ENCODE results near the gene SEC14L5. TPM values are rescaled to one million over a fixed set of nuclear protein-coding genes. Genes with fewer than 3 reads are reported as not detected.
A peak's percentile ranks its signal among the peaks of the same experiment; 100 is the strongest.

Gene SEC14L5
- total and polyA plus RNA-seq, 10 of the 15 experiments (the other 5 are each of a cell fraction or from before 2014, with no cell fraction given) = 0.01 TPM; not detected in 9

DNA sequence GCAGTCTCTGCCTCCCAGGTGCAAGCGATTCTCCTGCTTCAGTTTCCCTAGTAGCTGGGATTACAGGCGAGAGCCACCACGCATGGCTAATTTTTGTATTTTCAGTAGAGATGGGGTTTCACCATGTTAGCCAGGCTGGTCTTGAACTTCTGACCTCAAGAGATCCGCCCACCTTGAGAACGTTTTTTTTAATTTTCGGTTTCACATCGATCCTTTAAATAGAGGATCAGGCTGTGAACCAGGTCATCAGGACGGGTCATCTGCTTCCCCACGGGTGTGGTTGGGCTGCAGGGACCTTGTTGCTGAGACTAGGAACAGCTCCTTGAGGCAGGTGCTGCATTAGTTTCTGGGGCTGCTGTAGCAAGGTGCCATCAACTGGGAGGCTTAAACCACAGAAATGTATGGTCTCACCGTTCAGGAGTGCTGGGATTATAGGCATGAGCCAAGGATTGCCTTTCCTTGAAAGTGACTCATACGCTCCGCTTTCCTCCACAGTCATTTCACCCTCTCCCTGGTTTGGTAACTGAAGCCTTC lies 83.5 kb downstream of the SEC14L5 start (continued):
- TF ChIP-seq MXI1 (IDR thresholded peaks at IDR 0.05; ENCODE audit: low read depth, low read length) (no peak), PAX8 (IDR thresholded peaks at IDR 0.05) (no peak), EED (IDR thresholded peaks at IDR 0.05; ENCODE audit: low read depth) (peak; percentile 60), SUZ12 (IDR thresholded peaks at IDR 0.05; ENCODE audit: unreplicated experiment) (no peak), PAX5 (IDR thresholded peaks at IDR 0.05; ENCODE audit: borderline replicate concordance, low read depth, low read length) (peak; percentile 73; the same call in 1 of the 2 replicates), NFXL1 (IDR thresholded peaks at IDR 0.05; ENCODE audit: borderline replicate concordance) (no peak), ZNF274 (IDR thresholded peaks at IDR 0.05; ENCODE audit: insufficient read depth, insufficient read length) (no peak)
- TF ChIP-seq, protein P1, sequence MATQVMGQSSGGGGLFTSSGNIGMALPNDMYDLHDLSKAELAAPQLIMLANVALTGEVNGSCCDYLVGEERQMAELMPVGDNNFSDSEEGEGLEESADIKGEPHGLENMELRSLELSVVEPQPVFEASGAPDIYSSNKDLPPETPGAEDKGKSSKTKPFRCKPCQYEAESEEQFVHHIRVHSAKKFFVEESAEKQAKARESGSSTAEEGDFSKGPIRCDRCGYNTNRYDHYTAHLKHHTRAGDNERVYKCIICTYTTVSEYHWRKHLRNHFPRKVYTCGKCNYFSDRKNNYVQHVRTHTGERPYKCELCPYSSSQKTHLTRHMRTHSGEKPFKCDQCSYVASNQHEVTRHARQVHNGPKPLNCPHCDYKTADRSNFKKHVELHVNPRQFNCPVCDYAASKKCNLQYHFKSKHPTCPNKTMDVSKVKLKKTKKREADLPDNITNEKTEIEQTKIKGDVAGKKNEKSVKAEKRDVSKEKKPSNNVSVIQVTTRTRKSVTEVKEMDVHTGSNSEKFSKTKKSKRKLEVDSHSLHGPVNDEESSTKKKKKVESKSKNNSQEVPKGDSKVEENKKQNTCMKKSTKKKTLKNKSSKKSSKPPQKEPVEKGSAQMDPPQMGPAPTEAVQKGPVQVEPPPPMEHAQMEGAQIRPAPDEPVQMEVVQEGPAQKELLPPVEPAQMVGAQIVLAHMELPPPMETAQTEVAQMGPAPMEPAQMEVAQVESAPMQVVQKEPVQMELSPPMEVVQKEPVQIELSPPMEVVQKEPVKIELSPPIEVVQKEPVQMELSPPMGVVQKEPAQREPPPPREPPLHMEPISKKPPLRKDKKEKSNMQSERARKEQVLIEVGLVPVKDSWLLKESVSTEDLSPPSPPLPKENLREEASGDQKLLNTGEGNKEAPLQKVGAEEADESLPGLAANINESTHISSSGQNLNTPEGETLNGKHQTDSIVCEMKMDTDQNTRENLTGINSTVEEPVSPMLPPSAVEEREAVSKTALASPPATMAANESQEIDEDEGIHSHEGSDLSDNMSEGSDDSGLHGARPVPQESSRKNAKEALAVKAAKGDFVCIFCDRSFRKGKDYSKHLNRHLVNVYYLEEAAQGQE (IDR thresholded peaks at IDR 0.05; ENCODE audit: low read depth, low read length) = no peak
- TF ChIP-seq, protein P2, sequence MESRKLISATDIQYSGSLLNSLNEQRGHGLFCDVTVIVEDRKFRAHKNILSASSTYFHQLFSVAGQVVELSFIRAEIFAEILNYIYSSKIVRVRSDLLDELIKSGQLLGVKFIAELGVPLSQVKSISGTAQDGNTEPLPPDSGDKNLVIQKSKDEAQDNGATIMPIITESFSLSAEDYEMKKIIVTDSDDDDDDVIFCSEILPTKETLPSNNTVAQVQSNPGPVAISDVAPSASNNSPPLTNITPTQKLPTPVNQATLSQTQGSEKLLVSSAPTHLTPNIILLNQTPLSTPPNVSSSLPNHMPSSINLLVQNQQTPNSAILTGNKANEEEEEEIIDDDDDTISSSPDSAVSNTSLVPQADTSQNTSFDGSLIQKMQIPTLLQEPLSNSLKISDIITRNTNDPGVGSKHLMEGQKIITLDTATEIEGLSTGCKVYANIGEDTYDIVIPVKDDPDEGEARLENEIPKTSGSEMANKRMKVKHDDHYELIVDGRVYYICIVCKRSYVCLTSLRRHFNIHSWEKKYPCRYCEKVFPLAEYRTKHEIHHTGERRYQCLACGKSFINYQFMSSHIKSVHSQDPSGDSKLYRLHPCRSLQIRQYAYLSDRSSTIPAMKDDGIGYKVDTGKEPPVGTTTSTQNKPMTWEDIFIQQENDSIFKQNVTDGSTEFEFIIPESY (IDR thresholded peaks at IDR 0.05) = no peak
- TF ChIP-seq, protein P3, sequence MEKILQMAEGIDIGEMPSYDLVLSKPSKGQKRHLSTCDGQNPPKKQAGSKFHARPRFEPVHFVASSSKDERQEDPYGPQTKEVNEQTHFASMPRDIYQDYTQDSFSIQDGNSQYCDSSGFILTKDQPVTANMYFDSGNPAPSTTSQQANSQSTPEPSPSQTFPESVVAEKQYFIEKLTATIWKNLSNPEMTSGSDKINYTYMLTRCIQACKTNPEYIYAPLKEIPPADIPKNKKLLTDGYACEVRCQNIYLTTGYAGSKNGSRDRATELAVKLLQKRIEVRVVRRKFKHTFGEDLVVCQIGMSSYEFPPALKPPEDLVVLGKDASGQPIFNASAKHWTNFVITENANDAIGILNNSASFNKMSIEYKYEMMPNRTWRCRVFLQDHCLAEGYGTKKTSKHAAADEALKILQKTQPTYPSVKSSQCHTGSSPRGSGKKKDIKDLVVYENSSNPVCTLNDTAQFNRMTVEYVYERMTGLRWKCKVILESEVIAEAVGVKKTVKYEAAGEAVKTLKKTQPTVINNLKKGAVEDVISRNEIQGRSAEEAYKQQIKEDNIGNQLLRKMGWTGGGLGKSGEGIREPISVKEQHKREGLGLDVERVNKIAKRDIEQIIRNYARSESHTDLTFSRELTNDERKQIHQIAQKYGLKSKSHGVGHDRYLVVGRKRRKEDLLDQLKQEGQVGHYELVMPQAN (conservative IDR thresholded peaks at IDR 0.05) = no peak
- TF ChIP-seq, protein P4, sequence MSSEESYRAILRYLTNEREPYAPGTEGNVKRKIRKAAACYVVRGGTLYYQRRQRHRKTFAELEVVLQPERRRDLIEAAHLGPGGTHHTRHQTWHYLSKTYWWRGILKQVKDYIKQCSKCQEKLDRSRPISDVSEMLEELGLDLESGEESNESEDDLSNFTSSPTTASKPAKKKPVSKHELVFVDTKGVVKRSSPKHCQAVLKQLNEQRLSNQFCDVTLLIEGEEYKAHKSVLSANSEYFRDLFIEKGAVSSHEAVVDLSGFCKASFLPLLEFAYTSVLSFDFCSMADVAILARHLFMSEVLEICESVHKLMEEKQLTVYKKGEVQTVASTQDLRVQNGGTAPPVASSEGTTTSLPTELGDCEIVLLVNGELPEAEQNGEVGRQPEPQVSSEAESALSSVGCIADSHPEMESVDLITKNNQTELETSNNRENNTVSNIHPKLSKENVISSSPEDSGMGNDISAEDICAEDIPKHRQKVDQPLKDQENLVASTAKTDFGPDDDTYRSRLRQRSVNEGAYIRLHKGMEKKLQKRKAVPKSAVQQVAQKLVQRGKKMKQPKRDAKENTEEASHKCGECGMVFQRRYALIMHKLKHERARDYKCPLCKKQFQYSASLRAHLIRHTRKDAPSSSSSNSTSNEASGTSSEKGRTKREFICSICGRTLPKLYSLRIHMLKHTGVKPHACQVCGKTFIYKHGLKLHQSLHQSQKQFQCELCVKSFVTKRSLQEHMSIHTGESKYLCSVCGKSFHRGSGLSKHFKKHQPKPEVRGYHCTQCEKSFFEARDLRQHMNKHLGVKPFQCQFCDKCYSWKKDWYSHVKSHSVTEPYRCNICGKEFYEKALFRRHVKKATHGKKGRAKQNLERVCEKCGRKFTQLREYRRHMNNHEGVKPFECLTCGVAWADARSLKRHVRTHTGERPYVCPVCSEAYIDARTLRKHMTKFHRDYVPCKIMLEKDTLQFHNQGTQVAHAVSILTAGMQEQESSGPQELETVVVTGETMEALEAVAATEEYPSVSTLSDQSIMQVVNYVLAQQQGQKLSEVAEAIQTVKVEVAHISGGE (CRISPR knock-in tag; IDR thresholded peaks at IDR 0.05) = no peak
- TF ChIP-seq, protein P5, sequence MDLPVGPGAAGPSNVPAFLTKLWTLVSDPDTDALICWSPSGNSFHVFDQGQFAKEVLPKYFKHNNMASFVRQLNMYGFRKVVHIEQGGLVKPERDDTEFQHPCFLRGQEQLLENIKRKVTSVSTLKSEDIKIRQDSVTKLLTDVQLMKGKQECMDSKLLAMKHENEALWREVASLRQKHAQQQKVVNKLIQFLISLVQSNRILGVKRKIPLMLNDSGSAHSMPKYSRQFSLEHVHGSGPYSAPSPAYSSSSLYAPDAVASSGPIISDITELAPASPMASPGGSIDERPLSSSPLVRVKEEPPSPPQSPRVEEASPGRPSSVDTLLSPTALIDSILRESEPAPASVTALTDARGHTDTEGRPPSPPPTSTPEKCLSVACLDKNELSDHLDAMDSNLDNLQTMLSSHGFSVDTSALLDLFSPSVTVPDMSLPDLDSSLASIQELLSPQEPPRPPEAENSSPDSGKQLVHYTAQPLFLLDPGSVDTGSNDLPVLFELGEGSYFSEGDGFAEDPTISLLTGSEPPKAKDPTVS (IDR thresholded peaks at IDR 0.05; ENCODE audit: low read depth, low read length) = no peak
- TF ChIP-seq, protein P6, sequence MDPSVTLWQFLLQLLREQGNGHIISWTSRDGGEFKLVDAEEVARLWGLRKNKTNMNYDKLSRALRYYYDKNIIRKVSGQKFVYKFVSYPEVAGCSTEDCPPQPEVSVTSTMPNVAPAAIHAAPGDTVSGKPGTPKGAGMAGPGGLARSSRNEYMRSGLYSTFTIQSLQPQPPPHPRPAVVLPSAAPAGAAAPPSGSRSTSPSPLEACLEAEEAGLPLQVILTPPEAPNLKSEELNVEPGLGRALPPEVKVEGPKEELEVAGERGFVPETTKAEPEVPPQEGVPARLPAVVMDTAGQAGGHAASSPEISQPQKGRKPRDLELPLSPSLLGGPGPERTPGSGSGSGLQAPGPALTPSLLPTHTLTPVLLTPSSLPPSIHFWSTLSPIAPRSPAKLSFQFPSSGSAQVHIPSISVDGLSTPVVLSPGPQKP (IDR thresholded peaks at IDR 0.05; ENCODE audit: low read depth, low read length) = no peak

Data from GM12878 (cell line).